Tibial nerve (tissue), 4 donors: ENCODE data around the gene SMCO1. TPM values are rescaled to one million over a fixed set of nuclear protein-coding genes. Genes with fewer than 3 reads are reported as not detected.

Source experiments
- DNase-seq, 2 donors: peaks; one replicate each; pipeline ENCODE4 v3.0.0-alpha.2; 2019; ENCODE audit warnings: low spot score in 2 of 2
- H3K27ac ChIP-seq, 4 donors: fragments of 200-600 bp; sonication (generic) in 3 of 4; one replicate each; pipeline ENCODE4 v1.5.1; 2017 to 2019; ENCODE audit warnings: mild to moderate bottlenecking in 1 of 4
- H3K27me3 ChIP-seq, 2 donors: fragments of 200-600 bp; sonication (generic) in 1 of 2; one replicate each; pipeline versions ENCODE4 v1.5.1 to v1.6.0; 2017 to 2019
- H3K36me3 ChIP-seq, 3 donors: fragments of 200-600 bp; sonication (generic); one replicate each; pipeline ENCODE4 v1.5.1; 2018 to 2019
- H3K4me1 ChIP-seq, 4 donors: fragments of 200-600 bp; sonication (generic) in 3 of 4; one replicate each; pipeline ENCODE4 v1.5.1; 2017 to 2019
- H3K4me3 ChIP-seq, 4 donors: fragments of 200-600 bp; sonication (generic) in 3 of 4; one replicate each; pipeline ENCODE4 v1.5.1; 2017 to 2019; ENCODE audit warnings: mild to moderate bottlenecking in 1 of 4, moderate library complexity in 1 of 4
- H3K9me3 ChIP-seq, 4 donors: fragments of 200-600 bp; sonication (generic) in 3 of 4; one replicate each; pipeline ENCODE4 v1.5.1; 2017 to 2019
- CTCF ChIP-seq, 5 experiments: fragments of 200-600 bp in 3 of 5; fragments of 450-650 bp in 2 of 5; sonication (generic) in 3 of 5; IDR thresholded peaks; one replicate each; pipeline ENCODE4 v1.5.1; 2016 to 2019; ENCODE audit warnings: antibody characterized with exemption in 5 of 5, mild to moderate bottlenecking in 3 of 5, moderate library complexity in 2 of 5
- EP300 ChIP-seq, 2 donors: sonication (generic); formaldehyde crosslinking; IDR thresholded peaks; one replicate each; pipeline ENCODE4 v1.6.1; 2017; ENCODE audit warnings: antibody characterized with exemption in 2 of 2, mild to moderate bottlenecking in 1 of 2
- POLR2A ChIP-seq, 2 donors: fragments of 450-650 bp; IDR thresholded peaks; one replicate each; pipeline ENCODE4 v1.6.1; 2017; ENCODE audit warnings: antibody characterized with exemption in 2 of 2, mild to moderate bottlenecking in 2 of 2, moderate library complexity in 2 of 2
- WGBS, 2 donors: methylation state at CpG; one replicate each; pipeline ENCODE4 v1.1.5; 2018; 5-methylcytosine and 5-hydroxymethylcytosine counted together
- total RNA-seq, 4 donors: library from RNA; depleted of rRNA; stranded (reverse); fragments of >200 nt; gene quantifications; one replicate each; pipeline ENCODE4 v1.1.0, GENCODE V29; 2016

Gene SMCO1
- total RNA-seq, 4 donors from 2014 or later = not detected

GRCh38 chr3:196503196-196504076 is 11.7 kb downstream of the SMCO1 start, which contains the start of gene RNF168:
TSS of gene RNF168 (minus strand) at chr3:196503768. CDS start at chr3:196503173, 595 bp downstream.
- Histone ChIP-seq H3K36me3 (peaks cover 0 to 2% (median 0%) of the 10 kb centered on the region in 3 donors), H3K9me3 (peaks cover 0 to 10% (median 0%) of the 10 kb centered on the region in 4 donors), H3K4me1 (peaks cover 0 to 41% (median 7%) of the 10 kb centered on the region in 4 donors), H3K27me3 (no peaks in the 10 kb centered on the region), H3K27ac (peak within 1 kb of the TSS; percentile 81 to 97 (median 94)), H3K4me3 (peak within 1 kb of the TSS; percentile 72 to 92 (median 84))
- peak; percentile 85 to 87 for DNase-seq
- 0% methylated on average over 50 of the region's 75 CpGs for WGBS, 2 donors
- TF ChIP-seq CTCF (IDR thresholded peaks at IDR 0.05) (peak in 2 of 5 experiments; percentile 17 to 38), POLR2A (IDR thresholded peaks at IDR 0.05) (peak; percentile 87 to 94), EP300 (IDR thresholded peaks at IDR 0.05) (peak; percentile 90 to 96)

GRCh38 chr3:196502775-196503195 is 12.4 kb downstream of the SMCO1 start:
- 0 to 2% methylated on average over 27 of the region's 27 CpGs for WGBS, 2 donors
- Histone ChIP-seq H3K9me3 (peaks cover 0 to 10% (median 0%) of the 10 kb centered on the region in 4 donors), H3K4me1 (peaks cover 0 to 43% (median 7%) of the 10 kb centered on the region in 4 donors), H3K36me3 (peaks cover 0 to 9% (median 0%) of the 10 kb centered on the region in 3 donors), H3K27me3 (no peaks in the 10 kb centered on the region), H3K27ac (peak overlapping the region; percentile 81 to 97 (median 94)), H3K4me3 (peak overlapping the region; percentile 72 to 92 (median 84))
- TF ChIP-seq POLR2A (IDR thresholded peaks at IDR 0.05) = no peak
- TF ChIP-seq CTCF (IDR thresholded peaks at IDR 0.05) = peak in 1 of 5 experiments; percentile 27
- no peak for TF ChIP-seq EP300 (IDR thresholded peaks at IDR 0.05)
- DNase-seq = peak; percentile 28 to 33

- no peaks in the 10 kb centered on the region for H3K27me3 ChIP-seq
- 15 to 18% methylated on average over 14 of the region's 14 CpGs for WGBS, 2 donors
- peak overlapping the region; percentile 72 to 92 (median 84) for H3K4me3 ChIP-seq
- peak overlapping the region in 2 of 4 donors; percentile 19 to 92 for H3K27ac ChIP-seq
- DNase-seq = no peak
- H3K9me3 ChIP-seq = peaks cover 0 to 3% (median 0%) of the 10 kb centered on the region in 4 donors
- peaks cover 0 to 43% (median 7%) of the 10 kb centered on the region in 4 donors for H3K4me1 ChIP-seq
- peaks cover 0 to 13% (median 0%) of the 10 kb centered on the region in 3 donors for H3K36me3 ChIP-seq
- TF ChIP-seq POLR2A (IDR thresholded peaks at IDR 0.05) = no peak
- TF ChIP-seq CTCF (IDR thresholded peaks at IDR 0.05) = no peak
- TF ChIP-seq EP300 (IDR thresholded peaks at IDR 0.05) = no peak
These were observed 13.7 kb downstream of the SMCO1 start for GRCh38 chr3:196501316-196502044.

- H3K4me3 ChIP-seq = peak overlapping the region in 2 of 4 donors; percentile 80 to 89
- H3K4me1 ChIP-seq = peaks cover 0 to 43% (median 7%) of the 10 kb centered on the region in 4 donors
- H3K36me3 ChIP-seq = peaks cover 0 to 26% (median 0%) of the 10 kb centered on the region in 3 donors
- no peaks in the 10 kb centered on the region for H3K27me3 ChIP-seq
- H3K9me3 ChIP-seq = no peaks in the 10 kb centered on the region
- DNase-seq = no peak
- peak overlapping the region in 1 of 4 donors; percentile 23 for H3K27ac ChIP-seq
- 79 to 81% methylated on average over 11 of the region's 11 CpGs for WGBS, 2 donors
- no peak for TF ChIP-seq CTCF (IDR thresholded peaks at IDR 0.05)
- no peak for TF ChIP-seq POLR2A (IDR thresholded peaks at IDR 0.05)
- no peak for TF ChIP-seq EP300 (IDR thresholded peaks at IDR 0.05)
These were observed 15.2 kb downstream of the SMCO1 start for GRCh38 chr3:196499807-196500524.
